GM21825 (cell line): ENCODE data around the gene INPP5A.

Experiments used
- ATAC-seq: cut with Tn5 transposase; IDR thresholded peaks from one replicate; pipeline ENCODE4 v1.9.1; 2021; ENCODE audit warnings: mild to moderate bottlenecking, moderate library complexity; ENCODE audit not compliant: unreplicated experiment

The INPP5A gene

GRCh38 chr10:132748135-132748534, 210.5 kb downstream of the INPP5A start:
- ATAC-seq = no peak

- no peak for ATAC-seq
These were observed 211.2 kb downstream of the INPP5A start for GRCh38 chr10:132748545-132749370.

DNA sequence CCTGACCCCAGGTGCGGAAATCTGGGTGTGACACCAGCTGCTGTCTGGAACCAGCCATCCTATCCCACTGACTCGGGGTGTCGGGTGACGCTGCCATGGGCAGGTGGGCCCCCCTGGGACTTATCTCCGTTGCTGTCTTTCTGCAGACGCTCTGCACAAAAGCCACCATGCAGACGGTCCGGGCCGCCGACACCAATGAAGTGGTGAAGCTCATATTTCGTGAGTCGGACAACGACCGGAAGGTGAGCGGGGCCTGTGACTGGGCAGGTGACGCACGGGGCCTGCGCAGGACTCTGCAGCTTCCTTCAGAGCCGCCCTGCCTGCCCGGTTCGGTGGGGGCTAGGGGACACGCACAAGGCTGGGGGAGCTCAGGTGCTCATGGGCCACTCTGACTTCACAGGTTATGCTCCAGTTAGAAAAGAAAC, 211.8 kb downstream of the INPP5A start:
- ATAC-seq = no peak

- no peak for ATAC-seq
These were observed 213.3 kb downstream of the INPP5A start for GRCh38 chr10:132750936-132751335.

GRCh38 chr10:132752378-132752777, 214.8 kb downstream of the INPP5A start:
- ATAC-seq = no peak

DNA sequence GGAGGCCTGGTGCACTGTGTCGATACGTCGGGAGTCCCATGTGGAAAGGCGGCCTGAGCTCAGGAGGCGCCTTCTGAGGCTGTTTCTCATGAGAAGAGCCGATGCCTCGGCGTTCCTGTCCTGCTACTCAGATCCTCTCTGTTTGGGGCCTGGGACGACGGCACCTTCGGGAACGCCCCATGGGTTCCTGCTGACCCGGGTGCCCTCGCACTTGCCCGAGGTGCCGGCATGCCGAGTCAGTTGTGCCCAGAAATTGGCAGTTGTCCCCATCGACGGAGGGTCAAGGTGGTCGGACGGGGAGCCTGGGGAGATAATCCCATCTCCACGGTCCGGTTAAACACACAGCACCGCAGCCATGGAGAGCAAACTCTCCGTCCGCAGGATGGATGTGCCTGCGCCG, 215.4 kb downstream of the INPP5A start:
- ATAC-seq = no peak

DNA sequence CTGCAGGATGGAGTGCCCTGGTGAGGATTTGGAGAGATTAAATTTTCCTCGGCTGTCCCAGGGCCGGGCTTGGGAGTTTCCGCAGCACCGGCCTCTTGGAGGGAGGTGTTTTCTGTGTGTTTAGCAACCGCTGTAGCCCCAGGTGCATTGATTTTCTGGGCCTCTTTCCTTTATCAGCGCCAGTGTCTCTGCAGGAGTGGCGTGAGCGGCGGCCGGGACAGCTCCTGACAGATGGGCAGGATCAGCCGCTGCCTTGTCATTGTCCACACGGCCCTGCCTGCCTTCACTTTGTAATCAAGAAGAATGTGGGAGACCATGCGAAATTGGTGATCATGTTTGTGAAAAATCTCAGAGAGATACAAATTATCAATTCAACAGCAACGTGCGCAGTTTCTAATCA, 216.0 kb downstream of the INPP5A start:
- no peak for ATAC-seq

- ATAC-seq = no peak
These were observed 216.5 kb downstream of the INPP5A start for GRCh38 chr10:132754071-132754470.

DNA sequence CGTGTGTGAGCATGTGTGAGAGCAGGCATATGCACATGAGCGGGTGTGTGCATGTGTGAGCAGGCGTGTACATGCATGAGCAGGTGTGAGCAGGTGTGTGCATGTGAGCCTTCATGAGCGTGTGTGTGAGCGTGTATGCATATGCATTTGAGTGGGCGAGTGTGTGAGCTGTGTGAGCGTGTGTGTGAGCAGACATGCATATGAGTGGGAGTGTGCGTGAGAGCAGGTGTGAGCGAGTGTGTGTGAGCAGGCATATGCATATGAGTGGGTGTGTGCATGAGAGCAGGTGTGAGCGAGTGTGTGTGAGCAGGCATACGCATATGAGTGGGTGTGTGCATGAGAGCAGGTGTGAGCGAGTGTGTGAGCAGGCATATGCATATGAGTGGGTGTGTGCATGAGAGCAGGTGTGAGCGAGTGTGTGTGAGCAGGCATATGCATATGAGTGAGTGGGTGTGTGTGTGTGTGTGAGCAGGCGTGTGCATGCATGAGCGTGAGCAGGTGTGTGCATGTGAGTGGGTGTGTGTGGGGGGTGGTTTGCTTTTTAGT, 217.7 kb downstream of the INPP5A start:
- ATAC-seq = no peak

GRCh38 chr10:132756591-132756990, 219.0 kb downstream of the INPP5A start:
- no peak for ATAC-seq

DNA sequence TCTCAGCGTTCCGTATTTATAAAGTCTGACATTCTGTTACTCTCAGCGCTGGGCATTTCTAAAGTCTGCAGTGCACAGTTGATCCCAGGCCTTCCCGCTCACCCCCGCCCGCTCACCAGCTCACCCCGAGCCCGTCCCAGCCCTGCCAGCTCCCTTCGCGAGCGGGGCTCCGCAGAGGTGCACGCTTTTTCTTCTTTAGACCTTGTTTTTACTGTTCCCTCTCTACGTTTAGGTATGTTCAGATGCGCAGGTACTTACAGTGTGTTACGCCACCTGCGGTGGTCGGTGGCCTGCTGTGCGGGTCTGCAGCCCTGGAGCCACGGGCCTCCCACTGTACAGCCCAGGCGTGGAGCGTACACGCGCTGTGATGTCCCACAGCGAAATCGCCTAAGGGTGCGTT, 219.6 kb downstream of the INPP5A start:
- no peak for ATAC-seq

DNA sequence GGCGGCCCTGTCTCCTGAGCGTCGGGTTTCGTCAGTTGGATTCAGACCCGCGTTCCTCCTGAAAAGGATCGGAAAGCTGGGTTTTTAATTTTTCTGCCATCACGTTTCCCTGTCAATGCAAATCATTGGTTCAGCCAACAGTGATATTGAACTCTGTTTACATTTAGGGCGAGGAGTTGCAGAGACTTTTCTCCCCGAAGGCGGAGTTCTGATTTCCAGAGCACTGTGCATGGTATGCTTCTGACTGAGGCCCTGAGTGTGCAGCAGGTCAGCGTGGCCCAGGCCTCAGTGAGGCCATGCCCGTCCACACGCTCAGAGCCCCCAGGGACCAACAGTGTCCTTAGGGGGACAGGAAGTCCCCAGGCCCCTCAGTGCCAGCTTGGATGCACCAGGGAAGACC, 221.3 kb downstream of the INPP5A start:
- ATAC-seq = no peak

- ATAC-seq = no peak
These were observed 223.9 kb downstream of the INPP5A start for GRCh38 chr10:132761395-132762060.

GRCh38 chr10:132762267-132762666, 224.7 kb downstream of the INPP5A start:
- ATAC-seq = no peak

GRCh38 chr10:132763545-132763944, 226.0 kb downstream of the INPP5A start:
- ATAC-seq = no peak

DNA sequence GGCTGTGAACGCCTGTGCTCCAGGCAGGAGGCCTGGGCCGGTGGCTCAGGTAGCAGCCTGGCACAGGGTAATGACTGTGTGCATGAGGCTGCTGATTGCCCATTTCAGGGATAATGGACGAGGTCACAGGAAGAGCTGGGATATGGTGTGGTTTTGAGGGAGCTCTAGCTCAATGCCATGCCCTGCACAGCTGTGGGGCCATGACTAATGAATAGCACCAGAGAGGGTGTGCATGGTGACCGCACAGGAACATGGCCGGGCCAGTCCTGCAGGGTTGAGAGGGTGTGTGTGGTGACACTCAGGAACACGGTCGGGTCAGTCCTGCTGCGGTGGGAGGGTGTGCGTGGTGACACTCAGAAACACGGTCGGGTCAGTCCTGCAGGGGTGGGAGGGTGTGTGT, 226.5 kb downstream of the INPP5A start:
- ATAC-seq = no peak

GRCh38 chr10:132765435-132765834, 227.8 kb downstream of the INPP5A start:
- no peak for ATAC-seq

DNA sequence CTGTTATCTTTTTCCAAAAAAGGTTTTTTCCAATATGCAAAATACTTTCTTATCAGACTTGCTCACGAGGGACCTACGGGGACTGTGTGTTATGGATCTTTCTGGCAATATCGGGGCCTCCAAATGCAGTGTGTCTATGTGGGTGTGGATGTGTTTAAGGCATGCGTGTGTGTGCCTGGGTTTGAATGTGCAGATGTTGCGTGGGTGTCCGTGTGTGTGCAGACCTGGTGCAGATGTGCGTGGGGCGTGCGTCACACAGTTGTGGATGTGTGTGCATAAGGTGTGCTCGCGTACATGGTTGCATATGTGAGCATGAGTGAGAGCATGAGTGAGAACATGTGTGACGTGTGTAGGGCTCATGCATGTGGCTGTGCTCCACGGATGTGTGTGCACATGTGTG, 228.7 kb downstream of the INPP5A start:
- ATAC-seq = no peak

GRCh38 chr10:132768346-132769248, 231.0 kb downstream of the INPP5A start:
- ATAC-seq = no peak

DNA sequence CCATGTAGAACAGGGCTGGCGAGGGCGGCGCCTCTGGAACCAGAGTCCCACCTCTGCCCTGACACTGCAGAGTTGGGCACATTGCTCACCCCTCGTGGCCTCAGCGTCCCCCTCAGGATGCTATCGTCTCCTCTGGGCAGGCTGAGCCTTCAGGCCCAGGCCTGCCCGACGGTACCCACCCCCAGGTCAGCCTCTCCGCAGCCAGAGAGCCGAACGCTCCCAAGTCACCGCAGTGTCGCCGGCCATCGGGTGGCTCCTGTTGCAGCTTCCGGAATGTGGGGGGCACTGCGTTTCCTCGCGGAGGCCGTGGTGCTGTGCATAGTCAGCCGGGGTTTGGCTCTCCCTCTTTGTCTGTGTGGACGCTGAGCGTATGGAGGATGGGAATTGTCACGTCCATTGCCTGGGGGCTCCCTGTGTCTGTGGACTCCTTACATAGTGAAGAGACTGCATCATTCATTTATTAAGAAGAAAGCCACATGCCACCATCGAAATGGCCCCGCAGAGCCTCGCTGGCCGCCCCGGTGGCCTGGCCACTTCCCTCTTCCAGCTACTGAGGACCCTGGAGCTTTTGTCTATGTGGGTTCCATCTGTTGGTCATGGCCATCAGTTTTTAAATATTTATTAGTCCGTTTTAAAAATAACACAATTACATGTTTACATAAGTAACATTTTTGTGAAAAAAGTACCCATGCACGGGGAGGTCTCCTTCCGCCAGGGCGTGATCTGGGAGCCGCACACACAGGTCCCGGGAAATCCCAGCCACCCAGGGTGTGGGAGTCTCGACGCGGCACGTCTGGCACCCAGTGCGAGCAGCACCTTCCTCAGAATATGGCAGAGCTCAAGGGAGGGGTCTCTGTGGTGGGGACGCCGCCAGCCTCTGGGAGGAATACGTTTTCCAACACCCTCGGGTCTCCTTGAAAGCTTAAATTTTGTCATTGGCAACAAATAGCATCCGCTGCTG, 232.8 kb downstream of the INPP5A start:
- no peak for ATAC-seq
